Brain microvascular endothelial cell (primary cell): ENCODE results near the gene SGPL1.
A peak's percentile ranks its signal among the peaks of the same experiment; 100 is the strongest.

Source experiments
- DNase-seq: peaks from one replicate; pipeline ENCODE4 v3.0.0-alpha.2; 2020
- H3K27ac ChIP-seq: fragments of 250-450 bp; sonication (Bioruptor Pico); 2 replicates; pipeline ENCODE4 v1.5.1; 2020; ENCODE audit warnings: mild to moderate bottlenecking, moderate library complexity
- H3K27me3 ChIP-seq: fragments of 250-450 bp; sonication (Bioruptor Pico); replicated peaks from 2 replicates; pipeline ENCODE4 v1.5.1; 2020; ENCODE audit warnings: mild to moderate bottlenecking
- H3K36me3 ChIP-seq: fragments of 250-450 bp; sonication (Bioruptor Pico); replicated peaks from 2 replicates; pipeline ENCODE4 v1.5.1; 2020; ENCODE audit warnings: mild to moderate bottlenecking
- H3K4me3 ChIP-seq: 2 replicates; pipeline ENCODE4 v1.5.1; 2011; ENCODE audit warnings: low read depth, mild to moderate bottlenecking, control low read depth, low read length, moderate library complexity
- CTCF ChIP-seq: IDR thresholded peaks from 2 replicates; pipeline ENCODE4 v1.5.1; 2011; ENCODE audit warnings: low read depth, mild to moderate bottlenecking, moderate library complexity, low read length, control low read depth, inconsistent platforms; ENCODE audit errors: missing control alignments
- in situ Hi-C: cut with HindIII; loops from 2 replicates; pipeline ENCODE4 v1.10.0; 2017; ENCODE audit warnings: low sequenced_read_pairs, low pct_ligation_motif_present

SGPL1 gene

GRCh38 chr10:70811881-70812280 lies 3.9 kb upstream of the SGPL1 start:
- H3K27me3 ChIP-seq, result no peaks in the 10 kb centered on the region
- no peaks in the 10 kb centered on the region for H3K36me3 ChIP-seq
- H3K27ac ChIP-seq, result no peak overlapping the region
- no peak for DNase-seq
- H3K4me3 ChIP-seq, result no peak overlapping the region
- TF ChIP-seq CTCF, result no peak
- in situ Hi-C loops, result no loop called here

- DNase-seq, result no peak
- no peak overlapping the region for H3K4me3 ChIP-seq
- H3K27me3 ChIP-seq, result no peaks in the 10 kb centered on the region
- no peak for TF ChIP-seq CTCF
- in situ Hi-C loops, result no loop called here
- peaks cover 3% of the 10 kb centered on the region for H3K36me3 ChIP-seq
- no peak overlapping the region for H3K27ac ChIP-seq
These were observed 2.9 kb upstream of the SGPL1 start for GRCh38 chr10:70812814-70813213.

- peaks cover 7% of the 10 kb centered on the region for H3K36me3 ChIP-seq
- no peak for DNase-seq
- in situ Hi-C loops, result no loop called here
- no peak overlapping the region for H3K27ac ChIP-seq
- H3K4me3 ChIP-seq, result no peak overlapping the region
- no peak for TF ChIP-seq CTCF
- no peaks in the 10 kb centered on the region for H3K27me3 ChIP-seq
These were observed 1.6 kb upstream of the SGPL1 start for GRCh38 chr10:70814126-70814525.

- H3K27ac ChIP-seq, result peak overlapping the region; percentile 70
- DNase-seq, result peak; percentile 83
These were observed 609 bp downstream of the SGPL1 start for GRCh38 chr10:70816220-70816894.

GRCh38 chr10:70820976-70821750 lies 5.4 kb downstream of the SGPL1 start:
- no peak overlapping the region for H3K27ac ChIP-seq
- in situ Hi-C loops, result no loop called here
- no peak for DNase-seq

More at GRCh38 chr10:70816220-70816894, 609 bp downstream of the SGPL1 start:
- TF ChIP-seq CTCF, result no peak
- H3K36me3 ChIP-seq, result peaks cover 12% of the 10 kb centered on the region
- in situ Hi-C loops, result no loop called here
- H3K27me3 ChIP-seq, result no peaks in the 10 kb centered on the region
- peak overlapping the region; percentile 84 for H3K4me3 ChIP-seq

More at GRCh38 chr10:70820976-70821750, 5.4 kb downstream of the SGPL1 start:
- H3K4me3 ChIP-seq, result no peak overlapping the region
- peaks cover 14% of the 10 kb centered on the region for H3K36me3 ChIP-seq
- no peak for TF ChIP-seq CTCF
- H3K27me3 ChIP-seq, result no peaks in the 10 kb centered on the region
